Measurements from ENCODE around the gene OXSM. TPM values are rescaled to one million over a fixed set of nuclear protein-coding genes. Genes with fewer than 3 reads are reported as not detected.

The OXSM gene
- total and polyA plus RNA-seq, 2 experiments from 2014 or later = 1.3 to 2.2 TPM

DNA sequence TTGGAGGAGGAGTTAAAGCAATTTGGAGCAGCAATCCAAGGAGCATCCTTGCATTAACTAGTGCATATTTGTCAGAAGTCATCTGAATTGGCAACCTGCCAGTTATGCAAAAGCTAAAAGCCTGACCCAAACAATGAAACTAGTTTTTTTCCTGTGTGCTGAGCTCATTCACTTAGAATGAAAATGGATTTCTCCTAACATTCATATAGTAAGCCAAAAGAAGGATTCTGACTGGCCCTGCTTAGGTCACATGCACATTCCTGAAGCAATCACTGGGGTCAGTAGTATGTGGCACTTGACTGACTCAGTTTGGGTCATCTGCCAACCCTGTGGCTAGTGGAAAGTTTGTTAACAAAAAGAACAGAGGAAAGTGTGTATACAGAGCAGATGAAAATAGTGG lies 30.5 kb downstream of the OXSM start (continued):
- TF ChIP-seq, protein P1, sequence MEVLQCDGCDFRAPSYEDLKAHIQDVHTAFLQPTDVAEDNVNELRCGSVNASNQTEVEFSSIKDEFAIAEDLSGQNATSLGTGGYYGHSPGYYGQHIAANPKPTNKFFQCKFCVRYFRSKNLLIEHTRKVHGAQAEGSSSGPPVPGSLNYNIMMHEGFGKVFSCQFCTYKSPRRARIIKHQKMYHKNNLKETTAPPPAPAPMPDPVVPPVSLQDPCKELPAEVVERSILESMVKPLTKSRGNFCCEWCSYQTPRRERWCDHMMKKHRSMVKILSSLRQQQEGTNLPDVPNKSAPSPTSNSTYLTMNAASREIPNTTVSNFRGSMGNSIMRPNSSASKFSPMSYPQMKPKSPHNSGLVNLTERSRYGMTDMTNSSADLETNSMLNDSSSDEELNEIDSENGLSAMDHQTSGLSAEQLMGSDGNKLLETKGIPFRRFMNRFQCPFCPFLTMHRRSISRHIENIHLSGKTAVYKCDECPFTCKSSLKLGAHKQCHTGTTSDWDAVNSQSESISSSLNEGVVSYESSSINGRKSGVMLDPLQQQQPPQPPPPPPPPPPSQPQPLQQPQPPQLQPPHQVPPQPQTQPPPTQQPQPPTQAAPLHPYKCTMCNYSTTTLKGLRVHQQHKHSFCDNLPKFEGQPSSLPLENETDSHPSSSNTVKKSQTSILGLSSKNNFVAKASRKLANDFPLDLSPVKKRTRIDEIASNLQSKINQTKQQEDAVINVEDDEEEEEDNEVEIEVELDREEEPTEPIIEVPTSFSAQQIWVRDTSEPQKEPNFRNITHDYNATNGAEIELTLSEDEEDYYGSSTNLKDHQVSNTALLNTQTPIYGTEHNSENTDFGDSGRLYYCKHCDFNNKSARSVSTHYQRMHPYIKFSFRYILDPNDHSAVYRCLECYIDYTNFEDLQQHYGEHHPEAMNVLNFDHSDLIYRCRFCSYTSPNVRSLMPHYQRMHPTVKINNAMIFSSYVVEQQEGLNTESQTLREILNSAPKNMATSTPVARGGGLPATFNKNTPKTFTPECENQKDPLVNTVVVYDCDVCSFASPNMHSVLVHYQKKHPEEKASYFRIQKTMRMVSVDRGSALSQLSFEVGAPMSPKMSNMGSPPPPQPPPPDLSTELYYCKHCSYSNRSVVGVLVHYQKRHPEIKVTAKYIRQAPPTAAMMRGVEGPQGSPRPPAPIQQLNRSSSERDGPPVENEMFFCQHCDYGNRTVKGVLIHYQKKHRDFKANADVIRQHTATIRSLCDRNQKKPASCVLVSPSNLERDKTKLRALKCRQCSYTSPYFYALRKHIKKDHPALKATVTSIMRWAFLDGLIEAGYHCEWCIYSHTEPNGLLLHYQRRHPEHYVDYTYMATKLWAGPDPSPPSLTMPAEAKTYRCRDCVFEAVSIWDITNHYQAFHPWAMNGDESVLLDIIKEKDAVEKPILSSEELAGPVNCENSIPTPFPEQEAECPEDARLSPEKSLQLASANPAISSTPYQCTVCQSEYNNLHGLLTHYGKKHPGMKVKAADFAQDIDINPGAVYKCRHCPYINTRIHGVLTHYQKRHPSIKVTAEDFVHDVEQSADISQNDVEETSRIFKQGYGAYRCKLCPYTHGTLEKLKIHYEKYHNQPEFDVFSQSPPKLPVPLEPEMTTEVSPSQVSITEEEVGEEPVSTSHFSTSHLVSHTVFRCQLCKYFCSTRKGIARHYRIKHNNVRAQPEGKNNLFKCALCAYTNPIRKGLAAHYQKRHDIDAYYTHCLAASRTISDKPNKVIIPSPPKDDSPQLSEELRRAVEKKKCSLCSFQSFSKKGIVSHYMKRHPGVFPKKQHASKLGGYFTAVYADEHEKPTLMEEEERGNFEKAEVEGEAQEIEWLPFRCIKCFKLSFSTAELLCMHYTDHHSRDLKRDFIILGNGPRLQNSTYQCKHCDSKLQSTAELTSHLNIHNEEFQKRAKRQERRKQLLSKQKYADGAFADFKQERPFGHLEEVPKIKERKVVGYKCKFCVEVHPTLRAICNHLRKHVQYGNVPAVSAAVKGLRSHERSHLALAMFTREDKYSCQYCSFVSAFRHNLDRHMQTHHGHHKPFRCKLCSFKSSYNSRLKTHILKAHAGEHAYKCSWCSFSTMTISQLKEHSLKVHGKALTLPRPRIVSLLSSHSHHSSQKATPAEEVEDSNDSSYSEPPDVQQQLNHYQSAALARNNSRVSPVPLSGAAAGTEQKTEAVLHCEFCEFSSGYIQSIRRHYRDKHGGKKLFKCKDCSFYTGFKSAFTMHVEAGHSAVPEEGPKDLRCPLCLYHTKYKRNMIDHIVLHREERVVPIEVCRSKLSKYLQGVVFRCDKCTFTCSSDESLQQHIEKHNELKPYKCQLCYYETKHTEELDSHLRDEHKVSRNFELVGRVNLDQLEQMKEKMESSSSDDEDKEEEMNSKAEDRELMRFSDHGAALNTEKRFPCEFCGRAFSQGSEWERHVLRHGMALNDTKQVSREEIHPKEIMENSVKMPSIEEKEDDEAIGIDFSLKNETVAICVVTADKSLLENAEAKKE (CRISPR knock-in tag; IDR thresholded peaks at IDR 0.05) = no peak
- TF ChIP-seq POLR2AphosphoS5 (IDR thresholded peaks at IDR 0.05; ENCODE audit: low read depth) (no peak), ZNF331 (CRISPR knock-in tag; IDR thresholded peaks at IDR 0.05; ENCODE audit: low read depth) (no peak)

DNA sequence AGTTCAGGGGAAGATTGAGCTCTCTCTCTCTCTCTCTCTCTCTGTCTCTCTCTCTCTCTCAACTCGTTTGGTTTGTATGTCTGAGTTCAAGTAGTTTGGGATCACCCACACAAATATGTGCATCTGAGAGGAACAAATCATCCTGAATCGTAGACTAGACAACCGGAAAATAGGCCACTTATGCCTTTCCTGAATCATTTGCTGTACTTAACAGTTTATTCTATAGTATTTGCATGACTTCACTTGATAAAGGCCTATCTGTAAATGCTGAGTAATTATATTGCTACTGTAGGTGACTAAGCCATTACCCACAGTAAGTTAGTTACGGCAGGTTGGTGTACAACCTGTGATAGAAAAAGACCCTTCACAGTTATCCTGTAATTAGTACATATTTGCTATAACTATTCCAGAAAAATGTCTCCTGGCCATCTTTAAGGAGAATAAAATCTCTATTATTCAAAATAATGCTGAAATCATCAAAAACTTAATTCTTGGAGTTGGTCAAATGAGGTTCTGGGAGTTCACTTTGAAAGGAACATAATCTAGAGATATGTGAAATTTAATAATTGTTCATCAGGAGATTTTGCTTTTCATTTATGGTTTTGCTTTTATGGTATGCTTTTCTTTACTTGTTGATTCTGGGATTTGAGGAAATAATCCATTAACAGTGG lies 31.1 kb downstream of the OXSM start:
- no peak for DNase-seq (ENCODE audit: low spot score)
- 0 out of 2 replicates have a peak, but pooled peaks cover 6% of the 10 kb centered on the region for H3K9me2 ChIP-seq (ENCODE audit: insufficient read depth)
- H4K20me1 ChIP-seq (replicated peaks; ENCODE audit: insufficient read depth) = no peaks in the 10 kb centered on the region
- H3K79me2 ChIP-seq (replicated peaks; ENCODE audit: insufficient read depth) = no peaks in the 10 kb centered on the region
- H3K4me1 Mint-ChIP-seq = peaks cover 20% of the 10 kb centered on the region
- H3F3A ChIP-seq (replicated peaks; ENCODE audit: low read depth) = no peaks in the 10 kb centered on the region
- peak overlapping the region; percentile 28; the same call in 1 of the 2 replicates for H2AFZ ChIP-seq
- H3K4me3 ChIP-seq = no peak overlapping the region
- peak overlapping the region; percentile 89 for H3K27ac Mint-ChIP-seq
- ATAC-seq = no peak
- H3K4me2 ChIP-seq = peak overlapping the region; percentile 3; the same call in 1 of the 2 replicates
- no peaks in the 10 kb centered on the region for H3K36me3 ChIP-seq (ENCODE audit: insufficient read depth)
- peak overlapping the region; percentile 45; the same call in 1 of the 2 replicates for H3K27ac ChIP-seq (ENCODE audit: low read depth)
- no peaks in the 10 kb centered on the region for H3K27me3 ChIP-seq (ENCODE audit: insufficient read depth)
- peaks cover 43% of the 10 kb centered on the region for H3K4me1 ChIP-seq (ENCODE audit: insufficient read depth)
- H3K27me3 Mint-ChIP-seq (ENCODE audit: insufficient read depth, low read depth, poor library complexity) = peaks cover 2% of the 10 kb centered on the region
- peaks cover under 1% of the 10 kb centered on the region; the same call in 1 of the 3 replicates for H3K9me3 Mint-ChIP-seq
- H3K36me3 Mint-ChIP-seq (ENCODE audit: low read depth) = no peaks in the 10 kb centered on the region
- H3K4me3 Mint-ChIP-seq = no peak overlapping the region
- TF ChIP-seq ZNF114 (CRISPR knock-in tag; IDR thresholded peaks at IDR 0.05) = no peak
- TF ChIP-seq, protein P1 (CRISPR knock-in tag; IDR thresholded peaks at IDR 0.05) = no peak
- no peak for TF ChIP-seq EZH2 (IDR thresholded peaks at IDR 0.05; ENCODE audit: low read depth, unreplicated experiment)
- TF ChIP-seq, protein P2, sequence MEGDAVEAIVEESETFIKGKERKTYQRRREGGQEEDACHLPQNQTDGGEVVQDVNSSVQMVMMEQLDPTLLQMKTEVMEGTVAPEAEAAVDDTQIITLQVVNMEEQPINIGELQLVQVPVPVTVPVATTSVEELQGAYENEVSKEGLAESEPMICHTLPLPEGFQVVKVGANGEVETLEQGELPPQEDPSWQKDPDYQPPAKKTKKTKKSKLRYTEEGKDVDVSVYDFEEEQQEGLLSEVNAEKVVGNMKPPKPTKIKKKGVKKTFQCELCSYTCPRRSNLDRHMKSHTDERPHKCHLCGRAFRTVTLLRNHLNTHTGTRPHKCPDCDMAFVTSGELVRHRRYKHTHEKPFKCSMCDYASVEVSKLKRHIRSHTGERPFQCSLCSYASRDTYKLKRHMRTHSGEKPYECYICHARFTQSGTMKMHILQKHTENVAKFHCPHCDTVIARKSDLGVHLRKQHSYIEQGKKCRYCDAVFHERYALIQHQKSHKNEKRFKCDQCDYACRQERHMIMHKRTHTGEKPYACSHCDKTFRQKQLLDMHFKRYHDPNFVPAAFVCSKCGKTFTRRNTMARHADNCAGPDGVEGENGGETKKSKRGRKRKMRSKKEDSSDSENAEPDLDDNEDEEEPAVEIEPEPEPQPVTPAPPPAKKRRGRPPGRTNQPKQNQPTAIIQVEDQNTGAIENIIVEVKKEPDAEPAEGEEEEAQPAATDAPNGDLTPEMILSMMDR (conservative IDR thresholded peaks at IDR 0.05; ENCODE audit: low read depth in 2 of 2) = no peak
- TF ChIP-seq EZH2phosphoT487 (IDR thresholded peaks at IDR 0.05; ENCODE audit: unreplicated experiment) = no peak
